ENCODE data around the gene ASB7. TPM values are rescaled to one million over a fixed set of nuclear protein-coding genes. Genes with fewer than 3 reads are reported as not detected.

ASB7 gene, protein sequence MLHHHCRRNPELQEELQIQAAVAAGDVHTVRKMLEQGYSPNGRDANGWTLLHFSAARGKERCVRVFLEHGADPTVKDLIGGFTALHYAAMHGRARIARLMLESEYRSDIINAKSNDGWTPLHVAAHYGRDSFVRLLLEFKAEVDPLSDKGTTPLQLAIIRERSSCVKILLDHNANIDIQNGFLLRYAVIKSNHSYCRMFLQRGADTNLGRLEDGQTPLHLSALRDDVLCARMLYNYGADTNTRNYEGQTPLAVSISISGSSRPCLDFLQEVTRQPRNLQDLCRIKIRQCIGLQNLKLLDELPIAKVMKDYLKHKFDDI
- 14.4 and 14.5 TPM in 2 replicates for total RNA-seq (2022)
- percentile 80 among the genes with signal in this experiment for Bru-seq, nascent RNA
- BruChase-seq, experiment 1, labeled RNA remaining after a 2-hour chase: percentile 77 among the genes with signal in this experiment
- percentile 58 among the genes with signal in this experiment for BruChase-seq, experiment 2, labeled RNA remaining after a 6-hour chase
- long read RNA-seq, full-length matches to known transcripts: 8 of 15 reads
- long read RNA-seq, partial matches to known transcripts: 5 of 15 reads
- long read RNA-seq, other reads (novel, unspliced or antisense): 2 of 15 reads

DNA sequence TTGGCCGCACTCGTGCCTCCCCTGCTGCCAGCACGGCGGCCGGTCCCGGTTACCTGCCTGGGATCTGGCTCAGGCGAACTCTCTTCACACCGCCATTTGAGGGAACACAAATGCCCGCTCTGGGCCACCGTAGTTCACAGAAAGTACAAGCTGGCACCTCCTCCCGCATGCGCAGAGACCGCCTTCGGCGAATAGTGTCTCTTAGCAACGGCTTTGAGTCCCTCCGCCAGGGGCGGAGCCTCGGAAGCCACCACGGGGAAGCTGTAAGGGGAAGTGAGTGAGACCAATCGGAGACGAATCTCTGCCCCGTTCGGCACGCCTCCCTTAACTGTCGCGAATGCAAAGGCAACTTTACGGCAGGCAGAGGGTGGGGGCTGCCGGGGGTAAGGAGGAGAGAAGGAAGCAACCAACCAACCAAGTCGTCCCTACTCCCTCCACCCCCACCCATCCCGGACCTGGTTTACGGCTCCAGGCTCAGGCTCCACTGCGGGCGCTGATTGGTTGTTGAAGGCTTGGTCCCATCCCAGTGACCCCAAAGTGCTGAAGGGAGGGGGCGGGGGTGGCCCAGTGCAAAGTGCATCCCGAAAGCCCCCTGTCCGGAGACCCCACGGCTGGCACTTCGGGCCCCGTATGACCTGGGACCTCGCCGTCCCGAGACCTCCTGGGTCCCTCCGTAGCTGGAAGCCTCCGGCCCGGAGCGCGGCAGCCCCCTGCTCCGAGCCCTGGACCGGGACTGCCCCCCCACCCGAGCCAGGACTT is at the start of gene ASB7, which contains the start of gene LINS1:
Gene ASB7, plus strand, starts transcription at position 526 of the 759 bp plus-strand sequence. CDS start 9,628 bp downstream, outside the sequence.
Gene LINS1, minus strand, starts transcription at position 121 of the 759 bp plus-strand sequence. CDS start 21,342 bp downstream, outside the sequence.
- Mint-ChIP-seq H3K27ac (ENCODE audit: unreplicated experiment) (no peak within 1 kb of the TSS), H3K27me3 (ENCODE audit: insufficient read depth, unreplicated experiment) (no peaks in the 10 kb centered on the region), H3K4me1 (ENCODE audit: low read depth, unreplicated experiment) (no peaks in the 10 kb centered on the region), H3K36me3 (ENCODE audit: insufficient read depth, unreplicated experiment) (peaks cover 9% of the 10 kb centered on the region), H3K4me3 (ENCODE audit: unreplicated experiment) (no peak within 1 kb of the TSS), H3K9me3 (ENCODE audit: unreplicated experiment) (no peaks in the 10 kb centered on the region)
- H3K9me3 ChIP-seq: no peaks in the 10 kb centered on the region
- H3K4me1 ChIP-seq: peaks cover 9% of the 10 kb centered on the region; the same call in 1 of the 2 replicates
- TF ChIP-seq, protein P1, sequence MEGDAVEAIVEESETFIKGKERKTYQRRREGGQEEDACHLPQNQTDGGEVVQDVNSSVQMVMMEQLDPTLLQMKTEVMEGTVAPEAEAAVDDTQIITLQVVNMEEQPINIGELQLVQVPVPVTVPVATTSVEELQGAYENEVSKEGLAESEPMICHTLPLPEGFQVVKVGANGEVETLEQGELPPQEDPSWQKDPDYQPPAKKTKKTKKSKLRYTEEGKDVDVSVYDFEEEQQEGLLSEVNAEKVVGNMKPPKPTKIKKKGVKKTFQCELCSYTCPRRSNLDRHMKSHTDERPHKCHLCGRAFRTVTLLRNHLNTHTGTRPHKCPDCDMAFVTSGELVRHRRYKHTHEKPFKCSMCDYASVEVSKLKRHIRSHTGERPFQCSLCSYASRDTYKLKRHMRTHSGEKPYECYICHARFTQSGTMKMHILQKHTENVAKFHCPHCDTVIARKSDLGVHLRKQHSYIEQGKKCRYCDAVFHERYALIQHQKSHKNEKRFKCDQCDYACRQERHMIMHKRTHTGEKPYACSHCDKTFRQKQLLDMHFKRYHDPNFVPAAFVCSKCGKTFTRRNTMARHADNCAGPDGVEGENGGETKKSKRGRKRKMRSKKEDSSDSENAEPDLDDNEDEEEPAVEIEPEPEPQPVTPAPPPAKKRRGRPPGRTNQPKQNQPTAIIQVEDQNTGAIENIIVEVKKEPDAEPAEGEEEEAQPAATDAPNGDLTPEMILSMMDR (IDR thresholded peaks at IDR 0.05; ENCODE audit: insufficient read depth in 1 of 2, low read depth in 1 of 2, low read length in 1 of 2, severe bottlenecking in 1 of 2, unreplicated experiment in 1 of 2): no peak
- ChIA-PET CTCF (interaction anchor here (0.9 to 1.8 kb wide), 4 partner anchors 252 to 898 kb away, joined by 3 to 11 read pairs (median 3); no protein-coding TSS in a partner anchor), POLR2A (interaction anchor here (0.7 to 1.0 kb wide), 2 partner anchors 57 to 405 kb away, joined by 3 to 4 read pairs; no protein-coding TSS in a partner anchor)
- intact Hi-C loops (cut with micrococcal nuclease; ENCODE audit: unreplicated experiment): no loop called here
- BruUV-seq (replicated peaks): no TSS peak
- H3K27me3 ChIP-seq (replicated peaks; ENCODE audit: control insufficient read depth, insufficient read depth, low read length): no peaks in the 10 kb centered on the region
- peak within 1 kb of the TSS; percentile 92 for H3K4me3 ChIP-seq (ENCODE audit: low read depth, low read length)
- no peaks in the 10 kb centered on the region for H3K36me3 ChIP-seq (ENCODE audit: control insufficient read depth, insufficient read depth, low read length)
- peak; percentile 99 to 100 for DNase-seq

DNA sequence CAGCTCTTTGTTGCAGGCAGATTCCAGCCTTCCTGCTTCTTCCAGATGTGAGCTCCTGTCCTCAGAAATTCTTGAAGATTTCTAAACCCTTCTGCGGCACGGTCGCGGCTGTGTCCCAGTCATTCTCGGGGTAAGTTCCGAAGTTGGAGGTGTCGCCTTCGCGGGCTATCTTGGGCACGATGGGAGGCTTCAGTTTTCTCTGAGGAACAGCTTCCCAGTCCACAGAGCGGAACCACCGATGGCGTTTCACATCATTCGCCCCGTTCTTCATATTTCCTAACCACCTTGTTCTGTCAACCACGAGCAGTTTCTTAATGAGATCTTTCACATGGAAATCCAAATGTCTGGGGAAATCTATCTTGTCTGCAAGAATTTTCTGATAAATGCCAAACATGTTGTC is 48.9 kb upstream of the ASB7 start:
- H3K4me3 Mint-ChIP-seq (ENCODE audit: unreplicated experiment): no peak overlapping the region
- H3K27ac Mint-ChIP-seq (ENCODE audit: unreplicated experiment): no peak overlapping the region
- H3K4me3 ChIP-seq (ENCODE audit: low read depth, low read length): no peak overlapping the region
- no peaks in the 10 kb centered on the region for H3K36me3 Mint-ChIP-seq (ENCODE audit: insufficient read depth, unreplicated experiment)
- DNase-seq: no peak
- no peaks in the 10 kb centered on the region for H3K9me3 Mint-ChIP-seq (ENCODE audit: unreplicated experiment)
- intact Hi-C loops (cut with micrococcal nuclease; ENCODE audit: unreplicated experiment): no loop called here
- BruUV-seq (replicated peaks): no TSS peak
- ChIA-PET CTCF (no interaction called here), POLR2A (no interaction called here)
- TF ChIP-seq, protein P1 (IDR thresholded peaks at IDR 0.05; ENCODE audit: insufficient read depth in 1 of 2, low read depth in 1 of 2, low read length in 1 of 2, severe bottlenecking in 1 of 2, unreplicated experiment in 1 of 2): no peak
- no peaks in the 10 kb centered on the region for H3K4me1 Mint-ChIP-seq (ENCODE audit: low read depth, unreplicated experiment)
- H3K9me3 ChIP-seq: no peaks in the 10 kb centered on the region
- no peaks in the 10 kb centered on the region for H3K27me3 ChIP-seq (replicated peaks; ENCODE audit: control insufficient read depth, insufficient read depth, low read length)
- H3K4me1 ChIP-seq: no peaks in the 10 kb centered on the region
- no peaks in the 10 kb centered on the region for H3K27me3 Mint-ChIP-seq (ENCODE audit: insufficient read depth, unreplicated experiment)
- H3K36me3 ChIP-seq (ENCODE audit: control insufficient read depth, insufficient read depth, low read length): no peaks in the 10 kb centered on the region

DNA sequence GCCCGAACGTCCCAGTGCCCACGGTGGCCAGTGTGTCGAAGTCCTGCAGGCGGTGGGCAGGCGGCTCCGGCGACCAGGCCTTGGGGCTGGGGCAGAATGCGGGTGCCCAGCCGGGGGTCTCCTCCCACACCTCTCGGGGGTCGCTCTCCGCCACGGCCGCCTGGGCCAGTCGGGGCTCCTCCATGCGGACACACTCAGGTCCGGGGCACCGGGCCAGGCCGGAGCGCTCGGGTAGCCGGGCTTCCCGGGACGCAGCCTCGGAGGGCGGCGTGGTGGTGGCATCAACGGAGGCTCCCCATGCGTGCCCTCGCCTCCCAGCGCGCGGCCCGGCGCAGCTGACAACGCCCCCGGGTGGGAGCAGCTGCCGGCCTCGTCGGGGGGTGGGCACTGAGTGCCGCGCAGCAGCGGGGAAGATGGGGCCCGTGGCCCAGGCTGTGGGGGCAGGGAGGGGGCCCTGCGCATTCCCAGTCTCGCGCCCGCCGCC is 43.6 kb upstream of the ASB7 start:
- intact Hi-C loops (cut with micrococcal nuclease; ENCODE audit: unreplicated experiment): no loop called here
- TF ChIP-seq, protein P1 (IDR thresholded peaks at IDR 0.05; ENCODE audit: insufficient read depth in 1 of 2, low read depth in 1 of 2, low read length in 1 of 2, severe bottlenecking in 1 of 2, unreplicated experiment in 1 of 2): no peak
- H3K27me3 Mint-ChIP-seq (ENCODE audit: insufficient read depth, unreplicated experiment): no peaks in the 10 kb centered on the region
- no peaks in the 10 kb centered on the region for H3K4me1 ChIP-seq
- H3K27me3 ChIP-seq (replicated peaks; ENCODE audit: control insufficient read depth, insufficient read depth, low read length): no peaks in the 10 kb centered on the region
- H3K4me1 Mint-ChIP-seq (ENCODE audit: low read depth, unreplicated experiment): no peaks in the 10 kb centered on the region
- ChIA-PET CTCF (no interaction called here), POLR2A (no interaction called here)
- H3K9me3 Mint-ChIP-seq (ENCODE audit: unreplicated experiment): no peaks in the 10 kb centered on the region
- no peak for DNase-seq
- H3K4me3 Mint-ChIP-seq (ENCODE audit: unreplicated experiment): no peak overlapping the region
- no peaks in the 10 kb centered on the region for H3K36me3 Mint-ChIP-seq (ENCODE audit: insufficient read depth, unreplicated experiment)
- no peak overlapping the region for H3K4me3 ChIP-seq (ENCODE audit: low read depth, low read length)
- no peak overlapping the region for H3K27ac Mint-ChIP-seq (ENCODE audit: unreplicated experiment)
- H3K36me3 ChIP-seq (ENCODE audit: control insufficient read depth, insufficient read depth, low read length): no peaks in the 10 kb centered on the region
- no TSS peak for BruUV-seq (replicated peaks)
- no peaks in the 10 kb centered on the region for H3K9me3 ChIP-seq

Measured in Caco-2 (cell line).